NCI-H1048 (cell line): ENCODE data around the gene POU2F3.

Experiments used
- DNase-seq: peaks from one replicate; lab custom pipeline; 2025; lab: John Stamatoyannopoulos, UW

POU2F3 gene

GRCh38 chr11:120284272-120284671, 44.3 kb downstream of the POU2F3 start:
- DNase-seq: no peak

- no peak for DNase-seq
Measured at GRCh38 chr11:120285256-120285655, 45.3 kb downstream of the POU2F3 start.

- DNase-seq: no peak
Measured at GRCh38 chr11:120288021-120288420, 48.1 kb downstream of the POU2F3 start.

GRCh38 chr11:120289426-120289825, 49.5 kb downstream of the POU2F3 start:
- no peak for DNase-seq

- DNase-seq: no peak
Measured at GRCh38 chr11:120290956-120291355, 51.0 kb downstream of the POU2F3 start.

GRCh38 chr11:120293038-120293800, 53.3 kb downstream of the POU2F3 start:
- no peak for DNase-seq

- DNase-seq: no peak
Measured at GRCh38 chr11:120294096-120294495, 54.2 kb downstream of the POU2F3 start.

- no peak for DNase-seq
Measured at GRCh38 chr11:120295099-120295498, 55.2 kb downstream of the POU2F3 start.

- DNase-seq: no peak
Measured at GRCh38 chr11:120296554-120296953, 56.6 kb downstream of the POU2F3 start.

GRCh38 chr11:120298461-120298860, 58.5 kb downstream of the POU2F3 start:
- no peak for DNase-seq

- DNase-seq: no peak
Measured at GRCh38 chr11:120302001-120302805, 62.3 kb downstream of the POU2F3 start.

- DNase-seq: peak; percentile 29
Measured at GRCh38 chr11:120303004-120303637, 63.2 kb downstream of the POU2F3 start.

GRCh38 chr11:120304526-120304925, 64.6 kb downstream of the POU2F3 start:
- no peak for DNase-seq

- no peak for DNase-seq
Measured at GRCh38 chr11:120305286-120305685, 65.3 kb downstream of the POU2F3 start.

- no peak for DNase-seq
Measured at GRCh38 chr11:120306519-120307242, 66.7 kb downstream of the POU2F3 start.

- DNase-seq: no peak
Measured at GRCh38 chr11:120307476-120307875, 67.5 kb downstream of the POU2F3 start.

GRCh38 chr11:120308081-120308480, 68.1 kb downstream of the POU2F3 start:
- no peak for DNase-seq

GRCh38 chr11:120310870-120311269, 70.9 kb downstream of the POU2F3 start:
- no peak for DNase-seq

GRCh38 chr11:120314861-120315260, 74.9 kb downstream of the POU2F3 start:
- no peak for DNase-seq

GRCh38 chr11:120316880-120317688, 77.1 kb downstream of the POU2F3 start:
- no peak for DNase-seq
